Choroid plexus epithelial cell (primary cell): ENCODE data around the gene TLE7.

Experiments
- DNase-seq: peaks from one replicate; pipeline ENCODE4 v3.0.0-alpha.2; 2010; ENCODE audit warnings: low read depth
- H3K4me3 ChIP-seq: 2 replicates; pipeline ENCODE4 v1.5.1; 2011; ENCODE audit warnings: low read depth, mild to moderate bottlenecking, control low read depth, low read length, moderate library complexity
- CTCF ChIP-seq: conservative IDR thresholded peaks from 2 replicates; pipeline ENCODE4 v1.5.1; 2011; ENCODE audit warnings: low read depth, mild to moderate bottlenecking, control low read depth, inconsistent platforms, low read length, moderate library complexity

Gene TLE7

GRCh38 chr16:71402007-71402406 is 39.8 kb downstream of the TLE7 start:
- no peak overlapping the region for H3K4me3 ChIP-seq
- DNase-seq, result no peak

GRCh38 chr16:71399801-71400563 is 41.9 kb downstream of the TLE7 start:
- no peak for TF ChIP-seq CTCF
- DNase-seq, result no peak
- H3K4me3 ChIP-seq, result no peak overlapping the region

More at GRCh38 chr16:71402007-71402406, 39.8 kb downstream of the TLE7 start:
- no peak for TF ChIP-seq CTCF

DNA sequence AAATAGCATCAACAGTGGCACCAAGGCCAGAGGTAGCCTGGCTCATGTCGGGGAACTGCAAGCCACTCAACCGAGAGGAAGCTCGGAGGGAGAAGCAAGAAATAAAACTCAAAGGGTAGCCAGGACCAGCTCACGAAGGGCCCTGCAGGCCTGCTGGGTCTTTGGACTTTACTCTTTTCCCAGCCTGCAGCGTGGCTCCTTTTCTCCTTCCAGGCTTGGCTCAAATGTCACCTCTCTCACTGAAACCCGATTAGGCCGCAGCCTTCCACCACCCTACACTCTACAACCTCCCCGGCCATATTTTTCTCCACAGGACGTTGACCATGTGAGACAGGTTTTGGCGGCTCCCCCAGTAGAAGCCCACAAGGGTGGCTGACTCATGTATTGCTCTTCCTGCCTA is 45.3 kb downstream of the TLE7 start:
- H3K4me3 ChIP-seq, result no peak overlapping the region
- no peak for DNase-seq
- no peak for TF ChIP-seq CTCF

GRCh38 chr16:71389330-71389729 is 52.5 kb downstream of the TLE7 start:
- DNase-seq, result no peak
- no peak for TF ChIP-seq CTCF
- H3K4me3 ChIP-seq, result no peak overlapping the region

DNA sequence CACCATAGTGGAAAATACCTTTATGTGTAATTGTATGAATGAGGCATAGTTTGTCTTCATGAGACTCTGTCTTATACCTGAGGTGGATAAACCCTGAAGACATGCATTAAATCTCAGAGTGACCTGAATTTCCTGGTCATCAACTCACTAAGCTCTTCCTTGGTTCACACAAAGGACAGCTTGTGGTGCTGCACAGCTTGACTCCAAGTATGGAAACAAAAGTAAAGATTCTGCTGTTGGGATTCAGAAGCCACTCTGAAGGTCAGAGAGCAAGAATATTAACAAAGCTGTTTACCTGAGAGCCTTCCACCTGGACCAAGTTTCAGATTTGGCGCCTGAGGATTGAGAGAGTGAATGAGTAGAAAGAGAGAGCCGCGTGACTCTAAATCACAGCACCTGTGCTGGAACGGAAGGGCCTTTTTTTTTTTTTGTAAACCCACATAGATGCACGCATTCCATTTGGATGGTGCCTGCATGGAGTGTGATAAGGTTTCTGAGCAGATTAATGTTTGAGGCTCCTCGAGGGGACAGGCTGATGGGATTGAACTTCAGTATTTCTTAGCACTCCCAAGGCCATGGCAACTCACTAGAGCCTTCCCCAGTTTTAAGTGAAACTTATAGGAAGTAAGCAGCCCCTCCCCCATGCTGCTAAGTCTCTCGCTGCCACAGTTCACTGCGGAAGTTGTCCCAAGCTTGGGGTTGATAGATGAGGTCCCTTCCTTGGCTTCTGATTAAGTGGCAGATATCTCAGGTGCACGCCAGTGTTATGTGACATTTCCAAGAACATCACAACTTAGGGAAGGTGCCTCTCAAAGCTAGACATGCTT is 54.6 kb downstream of the TLE7 start:
- DNase-seq, result no peak
- H3K4me3 ChIP-seq, result no peak overlapping the region
- TF ChIP-seq CTCF, result no peak

DNA sequence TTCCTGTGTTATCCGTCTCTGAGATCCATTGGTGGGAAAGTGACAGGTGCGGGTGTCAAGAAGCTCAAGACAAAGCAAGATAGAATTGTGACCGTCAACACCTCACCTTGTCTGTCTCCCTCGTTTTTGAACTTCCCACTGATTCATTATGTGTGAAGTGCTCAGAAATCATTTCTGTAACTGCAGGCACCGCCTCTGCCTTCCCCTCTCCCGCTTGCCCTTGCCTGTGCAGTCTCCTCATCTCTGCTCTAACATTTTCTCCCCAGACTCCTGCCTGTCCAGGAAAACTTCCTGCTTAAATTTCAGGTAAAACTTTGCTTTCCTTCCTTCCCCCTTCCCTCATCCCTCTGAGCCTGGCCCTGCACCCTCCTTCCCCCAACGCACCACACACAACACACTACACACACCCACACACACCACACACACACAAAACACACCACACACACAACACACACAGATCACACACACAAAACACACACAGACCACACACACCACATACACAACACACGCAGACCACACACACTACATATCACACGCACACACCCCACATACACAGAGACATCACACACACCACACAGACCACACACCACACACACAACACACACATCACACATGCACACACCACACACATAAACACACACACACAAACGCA is 57.7 kb downstream of the TLE7 start:
- no peak for DNase-seq
- no peak for TF ChIP-seq CTCF
- no peak overlapping the region for H3K4me3 ChIP-seq
